Pancreas (tissue), 10 donors: ENCODE data around the gene COL19A1. TPM values are rescaled to one million over a fixed set of nuclear protein-coding genes. Genes with fewer than 3 reads are reported as not detected.

Experiments
- ATAC-seq, 4 donors: fragments of 200-7000 bp; cut with Tn5 transposase; one replicate each; pipeline versions ENCODE4 v1.8.0 to v1.9.1; 2020; ENCODE audit warnings: mild to moderate bottlenecking in 4 of 4, moderate library complexity in 4 of 4
- DNase-seq, 6 donors: peaks; one replicate each; pipeline ENCODE4 v3.0.0-alpha.2; 2020
- FAIRE-seq: peaks from 2 replicates; lab custom pipeline; 2012; peaks lifted over from hg19 to GRCh38; lab: Jason Lieb, UNC
- H3K27ac ChIP-seq, 4 donors: fragments of 200-600 bp; sonication (generic); 1 replicate in 3 of 4; 2 replicates in 1 of 4; pipeline versions ENCODE4 v1.5.0 to v1.8.0; 2020
- H3K27me3 ChIP-seq, 4 donors: fragments of 200-600 bp; one replicate each; pipeline ENCODE4 v1.8.0; 2021
- H3K36me3 ChIP-seq, 3 donors: fragments of 200-600 bp; sonication (generic) in 1 of 3; one replicate each; pipeline versions ENCODE4 v1.5.0 to v1.8.0; 2020 to 2021
- H3K4me1 ChIP-seq, 3 donors: fragments of 200-600 bp; one replicate each; pipeline ENCODE4 v1.8.0; 2021
- H3K4me3 ChIP-seq, 4 donors: fragments of 200-600 bp; sonication (generic) in 2 of 4; one replicate each; pipeline versions ENCODE4 v1.5.0 to v1.8.0; 2020 to 2021
- H3K9me3 ChIP-seq, 4 donors: fragments of 200-600 bp; one replicate each; pipeline ENCODE4 v1.8.0; 2021
- CTCF ChIP-seq, 4 donors: fragments of 200-600 bp; sonication (generic) in 3 of 4; IDR thresholded peaks; one replicate each; pipeline versions ENCODE4 v1.5.0 to v1.8.0; 2021; ENCODE audit warnings: antibody characterized with exemption in 4 of 4
- WGBS, 2 donors: extraction: QIAGEN DNeasy Blood & Tissue Kit; methylation state at CpG; one replicate each; pipeline ENCODE4 v1.1.7; 2013; 5-methylcytosine and 5-hydroxymethylcytosine counted together
- intact Hi-C, 3 donors: fragments of 100-400 bp; cut with DNase I; formaldehyde crosslinking; loops; one replicate each; pipeline versions ENCODE4 v1.11.1 to v1.14.2; 2022
- polyA plus RNA-seq, 2 donors: library from polyadenylated mRNA; stranded (reverse); fragments of 200-250 nt; gene quantifications; one replicate each; pipeline ENCODE4 v1.2.3, GENCODE V29; 2013
- total RNA-seq, 6 donors: library from RNA; stranded (reverse); fragmentation: NEBNext Ultra II Directional in 4 of 6; extraction: Animal tissue kit (Norgen Biotek cat#: 25700) in 4 of 6; gene quantifications; one replicate each; pipeline versions ENCODE4 v1.2.1 to v1.2.4, GENCODE V29; 2021 to 2023
- donor health status: healthy with polysubstance abuse.
- donor health status: DM: no; HTN: no; CAD: no; lungs with moderate emphysema.
- donor health status: DM: no; HTN: no; CAD: no.
- donor health status: control.
- donor health status: control.
- donor health status: Bipolar disorder and iron deficiency.
- donor health status: DM: yes; HTN: yes; CAD: no.
- donor health status: DM: no; HTN: no; CAD: no.
- donor health status: DM: no; HTN: no; CAD: no.
- donor health status: DM: yes; HTN: yes; CAD: no.

Gene COL19A1
- total and polyA plus RNA-seq, 8 donors, result 0.04 to 0.86 (median 0.37) TPM

DNA sequence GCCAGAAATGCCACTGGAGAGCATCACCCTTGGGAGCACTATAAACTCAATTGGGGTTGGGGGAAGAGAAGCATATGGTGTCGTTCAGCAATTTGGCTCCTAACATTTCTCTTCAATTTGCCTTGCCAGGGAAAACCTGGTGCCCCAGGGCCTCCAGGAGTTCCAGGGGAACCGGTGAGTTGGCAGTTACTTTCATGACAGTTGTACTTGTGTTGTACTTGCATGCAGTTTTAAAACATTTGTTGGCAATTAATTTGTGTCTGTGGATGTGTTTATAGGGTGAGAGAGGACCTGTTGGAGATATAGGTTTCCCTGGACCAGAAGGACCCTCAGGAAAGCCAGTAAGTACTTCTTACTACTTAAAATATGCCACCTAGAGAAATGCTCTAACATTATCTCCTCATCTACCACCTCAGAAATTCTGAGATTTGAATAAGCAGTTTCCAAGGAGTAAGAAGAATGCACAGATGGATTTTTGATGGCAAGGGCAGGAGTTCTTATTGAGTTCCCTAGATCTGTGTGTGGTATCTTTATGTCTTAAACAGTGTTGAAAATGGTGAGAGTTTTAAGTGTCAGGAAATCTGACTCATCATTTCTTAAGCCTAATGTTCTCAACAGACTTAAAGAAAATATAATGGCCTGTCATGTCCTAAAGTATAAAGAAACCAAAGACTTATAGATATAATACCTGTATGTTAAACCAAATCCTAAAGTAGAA is 314.0 kb downstream of the COL19A1 start:
- WGBS, 2 donors, result 89 to 97% methylated on average over 2 of the region's 2 CpGs
- Histone ChIP-seq H3K27ac (no peak overlapping the region), H3K27me3 (no peaks in the 10 kb centered on the region), H3K4me1 (no peaks in the 10 kb centered on the region), H3K36me3 (no peaks in the 10 kb centered on the region), H3K9me3 (no peaks in the 10 kb centered on the region), H3K4me3 (no peak overlapping the region)
- intact Hi-C loops, result no loop called here
- FAIRE-seq (no peak), ATAC-seq (no peak), DNase-seq (no peak)
- no peak for TF ChIP-seq CTCF (IDR thresholded peaks at IDR 0.05)

- FAIRE-seq (no peak), ATAC-seq (no peak), DNase-seq (no peak)
- intact Hi-C loops, result no loop called here
- no peaks in the 10 kb centered on the region for H3K27me3 ChIP-seq
- H3K36me3 ChIP-seq, result no peaks in the 10 kb centered on the region
- no peak overlapping the region for H3K27ac ChIP-seq
- no peaks in the 10 kb centered on the region for H3K4me1 ChIP-seq
- no peaks in the 10 kb centered on the region for H3K9me3 ChIP-seq
- TF ChIP-seq CTCF (IDR thresholded peaks at IDR 0.05), result no peak
- WGBS, 2 donors, result 44 to 56% methylated on average over 1 of the region's 1 CpG
- H3K4me3 ChIP-seq, result no peak overlapping the region
Measured at GRCh38 chr6:70180901-70181599, 314.7 kb downstream of the COL19A1 start.

DNA sequence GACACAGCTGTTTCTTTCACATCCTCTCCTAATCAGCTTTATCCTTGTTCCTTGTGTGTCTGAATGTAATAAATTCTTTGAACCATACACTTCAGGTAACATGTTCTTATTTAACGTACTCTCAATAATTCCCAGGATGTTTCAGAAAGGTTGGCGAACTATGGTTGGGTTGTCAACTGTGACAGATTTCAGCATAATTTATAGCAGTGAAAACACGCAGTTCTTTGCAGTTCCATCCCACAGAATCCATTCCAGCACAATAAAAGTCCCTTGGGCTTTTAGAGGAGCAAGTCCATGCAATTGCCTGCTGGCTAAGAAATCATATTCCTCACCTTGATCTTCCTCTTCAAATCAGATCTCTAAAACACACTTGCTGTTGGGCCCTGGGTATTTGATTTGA is 317.2 kb downstream of the COL19A1 start:
- no peaks in the 10 kb centered on the region for H3K27me3 ChIP-seq
- DNase-seq (no peak), ATAC-seq (no peak), FAIRE-seq (no peak)
- intact Hi-C loops, result no loop called here
- H3K4me1 ChIP-seq, result no peaks in the 10 kb centered on the region
- no peaks in the 10 kb centered on the region for H3K36me3 ChIP-seq
- 47 to 53% methylated on average over 3 of the region's 3 CpGs for whole genome bisulfite sequencing, 2 donors
- H3K4me3 ChIP-seq, result no peak overlapping the region
- no peaks in the 10 kb centered on the region for H3K9me3 ChIP-seq
- no peak overlapping the region for H3K27ac ChIP-seq
- TF ChIP-seq CTCF (IDR thresholded peaks at IDR 0.05), result no peak

DNA sequence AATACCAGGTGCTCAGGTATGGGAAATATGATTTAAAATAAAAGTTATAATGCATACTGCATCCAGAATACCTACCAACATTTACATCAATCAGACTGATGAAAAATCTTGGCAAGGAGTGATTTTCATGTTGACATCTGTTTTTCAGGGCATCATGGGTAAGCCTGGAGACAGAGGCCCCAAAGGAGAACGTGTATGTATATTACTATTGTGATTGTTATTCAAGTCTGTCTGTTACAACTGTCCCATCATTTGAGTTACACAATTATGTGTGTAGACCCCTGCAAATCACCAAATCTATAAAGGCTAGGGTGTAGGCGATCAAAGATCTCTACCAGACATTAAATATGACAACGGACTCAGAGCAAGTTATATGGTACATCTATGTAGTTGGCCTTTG is 318.4 kb downstream of the COL19A1 start:
- Histone ChIP-seq H3K4me1 (no peaks in the 10 kb centered on the region), H3K27me3 (no peaks in the 10 kb centered on the region), H3K9me3 (no peaks in the 10 kb centered on the region), H3K27ac (no peak overlapping the region), H3K4me3 (no peak overlapping the region), H3K36me3 (no peaks in the 10 kb centered on the region)
- WGBS, 2 donors, result 87 to 96% methylated on average over 3 of the region's 3 CpGs
- DNase-seq, result no peak
- ATAC-seq, result no peak
- intact Hi-C loops, result no loop called here
- no peak for FAIRE-seq
- TF ChIP-seq CTCF (IDR thresholded peaks at IDR 0.05), result no peak

GRCh38 chr6:70186461-70186860 is 320.1 kb downstream of the COL19A1 start:
- TF ChIP-seq CTCF (IDR thresholded peaks at IDR 0.05), result no peak
- H3K9me3 ChIP-seq, result no peaks in the 10 kb centered on the region
- DNase-seq, result no peak
- no peaks in the 10 kb centered on the region for H3K27me3 ChIP-seq
- 79 to 81% methylated on average over 1 of the region's 1 CpG for WGBS, 2 donors
- ATAC-seq, result no peak
- no peak overlapping the region for H3K4me3 ChIP-seq
- no peak for FAIRE-seq
- no peaks in the 10 kb centered on the region for H3K4me1 ChIP-seq
- H3K27ac ChIP-seq, result no peak overlapping the region
- no peaks in the 10 kb centered on the region for H3K36me3 ChIP-seq
- intact Hi-C loops, result no loop called here
